OCI-LY3 (cell line): ENCODE data around the gene CNOT2.

ENCODE experiments used
- CTCF ChIP-seq: fragments of 200-600, 300-600 bp; sonication (generic); IDR thresholded peaks from 2 replicates; pipeline ENCODE4 v1.5.1; 2014; ENCODE audit warnings: antibody characterized with exemption, low read length, low read depth
- EZH2phosphoT487 ChIP-seq: fragments of 200-600 bp; shearing (Covaris generic); IDR thresholded peaks from 2 replicates; pipeline ENCODE4 v1.6.1; 2018; ENCODE audit warnings: antibody characterized with exemption, mixed run types, low read depth

DNA sequence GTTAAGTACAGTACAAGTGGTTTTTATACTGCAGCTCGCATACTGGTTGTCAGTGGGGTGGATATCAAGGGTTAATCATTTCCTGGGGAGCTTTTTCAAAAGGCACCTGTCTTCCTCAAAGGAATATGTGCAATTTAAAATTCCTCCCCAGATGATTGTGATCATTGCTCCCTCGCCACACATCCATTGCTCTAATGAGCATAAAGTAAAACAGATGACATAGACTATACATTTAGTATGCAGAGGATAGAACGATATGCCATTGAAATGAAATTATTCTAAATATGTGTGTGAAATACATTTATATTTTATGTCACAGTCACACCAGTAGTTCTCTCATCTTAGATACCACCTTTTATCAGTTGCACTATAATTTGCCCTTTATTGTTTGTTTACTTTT, 86.5 kb downstream of the CNOT2 start:
- TF ChIP-seq CTCF (no peak), EZH2phosphoT487 (no peak)
